Heart right ventricle (tissue), 16 donors: ENCODE data around the gene EFTUD2. TPM values are rescaled to one million over a fixed set of nuclear protein-coding genes. Genes with fewer than 3 reads are reported as not detected.

Experiments
- ATAC-seq, 8 donors: fragments of 200-7000 bp; cut with Tn5 transposase; one replicate each; pipeline ENCODE4 v1.9.1; 2020; ENCODE audit warnings: mild to moderate bottlenecking in 8 of 8, moderate library complexity in 8 of 8, moderate number of reproducible peaks in 1 of 8
- DNase-seq, 2 donors: peaks; one replicate each; pipeline ENCODE4 v3.0.0-alpha.2; 2020
- H3K27ac ChIP-seq, 10 donors: fragments of 200-600 bp; sonication (generic) in 2 of 10; one replicate each; pipeline versions ENCODE4 v1.5.0 to v1.8.0; 2020 to 2022; ENCODE audit warnings: mild to moderate bottlenecking in 3 of 10
- H3K27me3 ChIP-seq, 7 donors: fragments of 200-600 bp; one replicate each; pipeline ENCODE4 v1.8.0; 2021 to 2022; ENCODE audit warnings: mild to moderate bottlenecking in 2 of 7
- H3K36me3 ChIP-seq, 9 donors: fragments of 200-600 bp; sonication (generic) in 1 of 9; one replicate each; pipeline versions ENCODE4 v1.5.0 to v1.8.0; 2020 to 2022; ENCODE audit warnings: mild to moderate bottlenecking in 2 of 9
- H3K4me1 ChIP-seq, 9 donors: fragments of 200-600 bp; sonication (generic) in 1 of 9; one replicate each; pipeline versions ENCODE4 v1.5.0 to v1.8.0; 2020 to 2022; ENCODE audit warnings: mild to moderate bottlenecking in 4 of 9
- H3K4me3 ChIP-seq, 10 donors: fragments of 200-600 bp; sonication (generic) in 2 of 10; one replicate each; pipeline versions ENCODE4 v1.5.0 to v1.8.0; 2020 to 2022; ENCODE audit warnings: mild to moderate bottlenecking in 7 of 10, moderate library complexity in 2 of 10
- H3K9me3 ChIP-seq, 11 donors: fragments of 200-600 bp in 10 of 11; sonication (generic) in 2 of 11; one replicate each; pipeline versions ENCODE4 v1.5.0 to v1.8.0; 2013 to 2022; ENCODE audit warnings: mild to moderate bottlenecking in 2 of 11, control low read depth in 1 of 11, moderate library complexity in 1 of 11
- CTCF ChIP-seq, 9 donors: fragments of 200-600 bp; sonication (generic) in 2 of 9; IDR thresholded peaks; one replicate each; pipeline versions ENCODE4 v1.5.0 to v1.8.0; 2021 to 2022; ENCODE audit warnings: antibody characterized with exemption in 9 of 9, mild to moderate bottlenecking in 5 of 9, moderate library complexity in 1 of 9
- WGBS, 2 donors: extraction: QIAGEN DNeasy Blood & Tissue Kit; methylation state at CpG; one replicate each; pipeline ENCODE4 v1.1.7; 2013; ENCODE audit warnings: inconsistent platforms in 1 of 2; 5-methylcytosine and 5-hydroxymethylcytosine counted together
- intact Hi-C, 10 donors: fragments of 100-400 bp; cut with DNase I; formaldehyde crosslinking; loops; one replicate each; pipeline versions ENCODE4 v1.11.1 to v1.14.2; 2022
- polyA plus RNA-seq, 2 donors: library from polyadenylated mRNA; stranded (reverse); fragments of 200-250 nt; gene quantifications; one replicate each; pipeline ENCODE4 v1.2.3, GENCODE V29; 2013
- total RNA-seq, 10 donors: library from RNA; stranded (reverse); fragmentation: NEBNext Ultra II Directional in 3 of 10; extraction: Animal tissue kit (Norgen Biotek cat#: 25700) in 3 of 10; gene quantifications; one replicate each; pipeline versions ENCODE4 v1.2.1 to v1.2.4, GENCODE V29; 2021 to 2023
- donor health status: Arrhythmogenic right ventricular cardiomyopathy.
- donor health status: ischemic (EF 13 %, LVEDD 7.1; RV severe dilation, severe dysfunction).
- donor health status: healthy with polysubstance abuse.
- donor health status: DM: no; HTN: yes; CAD: no.
- donor health status: DM: no; HTN: no; CAD: no.
- donor health status: ischemic (EF 25% LVEDD 6.9; RV normal size, moderate dysfunction).
- donor health status: ischemic (EF 25% LVEDD 5.7; RV mildly dilated, moderate dysfunction).
- donor health status: healthy.
- donor health status: DM: yes; HTN: yes; CAD: no.
- donor health status: Ischemic cardiomyopathy.
- donor health status: ischemic (EF 35%, LVEDD 5.7; RV mildly dilated, moderate dysfunction).
- donor health status: nonischemic (EF 11% LVEDD 7.7; RV severe dilation, severe dysfunction).
- donor health status: DM: yes; HTN: yes; CAD: no.
- donor health status: PGD.
- donor health status: ischemic (EF 29% LVEDD 5.4; RV normal size, mild dysfunction).
- donor health status: nonischemic (EF 23%, LVEDD 6.1; RV moderate dilation, normal function).

The EFTUD2 gene
- total and polyA plus RNA-seq, 12 donors = 21.6 to 78.2 (median 61.5) TPM

- ATAC-seq (peak in 6 of 8 donors; percentile 40 to 66 (median 49)), DNase-seq (peak in 1 of 2 donors; percentile 32)
- intact Hi-C loops = loop anchor here in 6 of 10 donors (2.0 to 5.0 kb wide), 3 partner anchors 48 to 53 kb away; no protein-coding TSS in a partner anchor
- Histone ChIP-seq H3K27ac (peak overlapping the region; percentile 84 to 94 (median 90)), H3K27me3 (peaks cover 0 to 76% (median 15%) of the 10 kb centered on the region in 7 donors), H3K36me3 (no peaks in the 10 kb centered on the region), H3K4me1 (peaks cover 0 to 31% (median 17%) of the 10 kb centered on the region in 9 donors), H3K4me3 (peak overlapping the region; percentile 15 to 86 (median 75)), H3K9me3 (no peaks in the 10 kb centered on the region)
- TF ChIP-seq CTCF (IDR thresholded peaks at IDR 0.05) = no peak
- 4 to 5% methylated on average over 58 of the region's 58 CpGs for WGBS, 2 donors
These were observed 68.6 kb downstream of the EFTUD2 start for GRCh38 chr17:44830359-44831288.

- Histone ChIP-seq H3K27ac (peak within 1 kb of the TSS; percentile 84 to 94 (median 90)), H3K27me3 (peaks cover 0 to 84% (median 15%) of the 10 kb centered on the region in 7 donors), H3K4me3 (peak within 1 kb of the TSS; percentile 46 to 86 (median 75)), H3K4me1 (peaks cover 0 to 31% (median 17%) of the 10 kb centered on the region in 9 donors), H3K9me3 (no peaks in the 10 kb centered on the region), H3K36me3 (no peaks in the 10 kb centered on the region)
- intact Hi-C loops = loop anchor here in 7 of 10 donors (2.0 to 5.0 kb wide), 4 partner anchors 42 to 52 kb away; no protein-coding TSS in a partner anchor
- WGBS, 2 donors = 0% methylated on average over 95 to 121 of the region's 123 CpGs
- ATAC-seq (peak; percentile 48 to 78 (median 72)), DNase-seq (peak; percentile 38 to 62)
- TF ChIP-seq CTCF (IDR thresholded peaks at IDR 0.05) = no peak
These were observed 69.5 kb downstream of the EFTUD2 start, which contains the start of gene GJC1 for GRCh38 chr17:44829523-44830358. GJC1 (minus strand) TSS chr17:44830287; CDS start chr17:44805817, 24,470 bp downstream.

- Histone ChIP-seq H3K27me3 (peaks cover 0 to 83% (median 15%) of the 10 kb centered on the region in 7 donors), H3K4me3 (peak overlapping the region; percentile 46 to 86 (median 75)), H3K9me3 (no peaks in the 10 kb centered on the region), H3K36me3 (no peaks in the 10 kb centered on the region), H3K27ac (peak overlapping the region; percentile 84 to 94 (median 90)), H3K4me1 (peaks cover 0 to 31% (median 17%) of the 10 kb centered on the region in 9 donors)
- TF ChIP-seq CTCF (IDR thresholded peaks at IDR 0.05) = no peak
- intact Hi-C loops = loop anchor here in 2 of 10 donors (2.0 to 5.0 kb wide), 2 partner anchors 42 to 48 kb away; no protein-coding TSS in a partner anchor
- ATAC-seq = peak in 2 of 8 donors; percentile 5 to 6
- 1% methylated on average over 21 of the region's 21 CpGs for WGBS, 2 donors
- no peak for DNase-seq
These were observed 70.2 kb downstream of the EFTUD2 start for GRCh38 chr17:44828919-44829522.
